ENCODE results near the gene MAP1LC3B. TPM values are rescaled to one million over a fixed set of nuclear protein-coding genes. Genes with fewer than 3 reads are reported as not detected.

Gene MAP1LC3B
- total and polyA plus RNA-seq, 2 of the 8 experiments (the other 6 are each of a cell fraction or from before 2014, with no cell fraction given), result 29.5 to 48.5 TPM

DNA sequence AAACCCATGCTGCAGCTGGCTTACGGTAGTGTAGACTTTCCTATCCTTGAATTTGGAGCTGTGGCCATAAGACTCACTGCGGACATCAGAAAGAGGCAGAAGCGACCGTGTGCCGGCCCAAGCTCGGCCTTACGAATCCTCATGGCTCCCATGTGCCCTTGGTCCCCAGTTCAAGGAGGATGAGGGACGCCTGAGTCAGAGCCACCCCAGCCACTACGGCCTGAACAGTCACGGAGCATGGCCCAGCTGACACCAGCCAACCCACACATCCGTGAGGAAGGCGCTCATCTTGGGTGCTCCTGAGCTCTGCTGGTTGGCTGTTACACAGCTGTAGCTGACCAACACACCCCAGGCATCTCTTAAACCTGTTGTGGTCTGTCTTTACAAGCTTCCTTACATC is 56.7 kb downstream of the MAP1LC3B start:
- H3K56ac ChIP-seq (replicated peaks; ENCODE audit: insufficient read length, low read depth, low read length), result no peak overlapping the region
- H4K5ac ChIP-seq (ENCODE audit: insufficient read length, low read depth, low read length), result no peak overlapping the region
- H4K8ac ChIP-seq (ENCODE audit: extremely low read depth, insufficient read depth, low read length), result no peak overlapping the region
- no peak overlapping the region for H2BK120ac ChIP-seq (replicated peaks; ENCODE audit: low read depth, low read length)
- no peak overlapping the region for H4K91ac ChIP-seq (replicated peaks; ENCODE audit: insufficient read length, low read length)
- H3K4me2 ChIP-seq (ENCODE audit: insufficient read depth in 1 of 2, low read depth in 2 of 2, low read length in 2 of 2), result no peak overlapping the region
- no peak overlapping the region for H2BK5ac ChIP-seq (ENCODE audit: low read depth, low read length)
- H3K23me2 ChIP-seq (ENCODE audit: low read depth, low read length), result no peaks in the 10 kb centered on the region
- H3K27ac ChIP-seq (ENCODE audit: low read depth, low read length), result no peak overlapping the region
- no peak overlapping the region for H2AFZ ChIP-seq (ENCODE audit: low read length)
- peaks cover 3% of the 10 kb centered on the region in 2 experiments; a peak in 3 of 4 replicates for H3K9me3 ChIP-seq (ENCODE audit: insufficient read depth in 2 of 2, low read depth in 1 of 2, low read length in 1 of 2)
- WGBS, 2 experiments (ENCODE audit: extremely low coverage in 1 of 2, insufficient coverage in 1 of 2, insufficient read length in 1 of 2, insufficient replicate concordance in 2 of 2, low coverage in 1 of 2, low lambda C conversion rate in 2 of 2, missing lambda C conversion rate in 1 of 2), result 96% methylated on average over 12 of the region's 12 CpGs; no CpG with 5 or more reads in 1 of the 2 experiments
- FAIRE-seq (no peak), DNase-seq (ENCODE audit: low read depth in 1 of 2, low spot score in 2 of 2) (no peak)
- H3K4me1 ChIP-seq (replicated peaks in 1 of 4; ENCODE audit: control insufficient read depth in 3 of 4, insufficient read depth in 4 of 4, low read length in 3 of 4), result no peaks in the 10 kb centered on the region
- peaks cover 3% of the 10 kb centered on the region; the same call in 1 of the 2 replicates for H3K79me1 ChIP-seq (ENCODE audit: low read depth, low read length)
- ChIA-PET CTCF (ENCODE audit: partially characterized antibody) (interaction anchor here (0.7 to 2.4 kb wide), 2 partner anchors 12 to 203 kb away, joined by 4 to 10 read pairs; no protein-coding TSS in a partner anchor), POLR2A (ENCODE audit: partially characterized antibody) (no interaction called here)
- peaks cover 2 to 27% (median 13%) of the 10 kb centered on the region in 4 experiments; a peak in 6 of 8 replicates for H3K36me3 ChIP-seq (ENCODE audit: control insufficient read depth in 2 of 4, insufficient read depth in 4 of 4, low read length in 3 of 4)
- H2BK12ac ChIP-seq (ENCODE audit: low read depth, low read length), result no peak overlapping the region
- no peak overlapping the region for H3K14ac ChIP-seq (ENCODE audit: insufficient read length)
- no peak overlapping the region for H2BK20ac ChIP-seq (ENCODE audit: low read length)
- no peak overlapping the region for H3K9ac ChIP-seq (replicated peaks in 1 of 4; ENCODE audit: extremely low read depth in 1 of 4, low read depth in 3 of 4, low read length in 3 of 4)
- H3K23ac ChIP-seq (ENCODE audit: insufficient read length), result no peak overlapping the region
- H3K27me3 ChIP-seq (replicated peaks in 1 of 4; ENCODE audit: control insufficient read depth in 3 of 4, extremely low read depth in 1 of 4, insufficient read depth in 3 of 4, low read length in 3 of 4), result no peaks in the 10 kb centered on the region
- no peak overlapping the region for H3K18ac ChIP-seq (ENCODE audit: extremely low read depth, low read length)
- H3K4ac ChIP-seq (replicated peaks; ENCODE audit: insufficient read length, low read depth, low read length), result no peak overlapping the region
- peaks cover 0 to 8% of the 10 kb centered on the region in 2 experiments for H4K20me1 ChIP-seq (replicated peaks in 1 of 2; ENCODE audit: control insufficient read depth in 1 of 2, insufficient read depth in 2 of 2, low read length in 2 of 2)
- no peaks in the 10 kb centered on the region; a peak in 1 of 4 replicates for H3K79me2 ChIP-seq (ENCODE audit: control insufficient read depth in 1 of 2, insufficient read depth in 2 of 2, low read length in 2 of 2)
- no peak overlapping the region for H2BK15ac ChIP-seq (ENCODE audit: low read length)
- H3K4me3 ChIP-seq (ENCODE audit: extremely low read depth in 1 of 4, insufficient read depth in 2 of 4, low read depth in 3 of 4, low read length in 4 of 4), result no peak overlapping the region
- no peak overlapping the region for H2AK5ac ChIP-seq (ENCODE audit: low read depth, low read length)
- TF ChIP-seq RBBP5 (IDR thresholded peaks at IDR 0.05; ENCODE audit: borderline replicate concordance, low read depth, low read length), result no peak
- TF ChIP-seq ZNF274 (IDR thresholded peaks at IDR 0.05; ENCODE audit: borderline replicate concordance, extremely low read depth, low read length), result no peak
- TF ChIP-seq SP2 (IDR thresholded peaks at IDR 0.05; ENCODE audit: low read length), result no peak
- TF ChIP-seq ASH2L (IDR thresholded peaks at IDR 0.05; ENCODE audit: low read length), result no peak
- no peak for TF ChIP-seq SAP30 (IDR thresholded peaks at IDR 0.05; ENCODE audit: insufficient read depth, insufficient replicate concordance, low read length)
- TF ChIP-seq SIRT6 (IDR thresholded peaks at IDR 0.05; ENCODE audit: low read length), result no peak
- TF ChIP-seq NANOG (IDR thresholded peaks at IDR 0.05; ENCODE audit: insufficient read depth, low read depth, low read length, poor library complexity, severe bottlenecking), result no peak
- no peak for TF ChIP-seq SIN3A (conservative IDR thresholded peaks at IDR 0.05 in 1 of 2, IDR thresholded peaks at IDR 0.05 in 1 of 2; ENCODE audit: low read depth in 1 of 2, low read length in 2 of 2)
- no peak for TF ChIP-seq POLR2AphosphoS5 (IDR thresholded peaks at IDR 0.05; ENCODE audit: low read depth, low read length)
- TF ChIP-seq, protein P1, sequence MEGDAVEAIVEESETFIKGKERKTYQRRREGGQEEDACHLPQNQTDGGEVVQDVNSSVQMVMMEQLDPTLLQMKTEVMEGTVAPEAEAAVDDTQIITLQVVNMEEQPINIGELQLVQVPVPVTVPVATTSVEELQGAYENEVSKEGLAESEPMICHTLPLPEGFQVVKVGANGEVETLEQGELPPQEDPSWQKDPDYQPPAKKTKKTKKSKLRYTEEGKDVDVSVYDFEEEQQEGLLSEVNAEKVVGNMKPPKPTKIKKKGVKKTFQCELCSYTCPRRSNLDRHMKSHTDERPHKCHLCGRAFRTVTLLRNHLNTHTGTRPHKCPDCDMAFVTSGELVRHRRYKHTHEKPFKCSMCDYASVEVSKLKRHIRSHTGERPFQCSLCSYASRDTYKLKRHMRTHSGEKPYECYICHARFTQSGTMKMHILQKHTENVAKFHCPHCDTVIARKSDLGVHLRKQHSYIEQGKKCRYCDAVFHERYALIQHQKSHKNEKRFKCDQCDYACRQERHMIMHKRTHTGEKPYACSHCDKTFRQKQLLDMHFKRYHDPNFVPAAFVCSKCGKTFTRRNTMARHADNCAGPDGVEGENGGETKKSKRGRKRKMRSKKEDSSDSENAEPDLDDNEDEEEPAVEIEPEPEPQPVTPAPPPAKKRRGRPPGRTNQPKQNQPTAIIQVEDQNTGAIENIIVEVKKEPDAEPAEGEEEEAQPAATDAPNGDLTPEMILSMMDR (IDR thresholded peaks at IDR 0.05; ENCODE audit: control extremely low read depth in 1 of 3, insufficient read depth in 1 of 3, low read depth in 1 of 3, low read length in 3 of 3), result no peak
- TF ChIP-seq CBX8 (IDR thresholded peaks at IDR 0.05; ENCODE audit: borderline replicate concordance, low read depth, low read length), result no peak
